WTC11 (cell line): Measurements from ENCODE around the gene CTNNA3. TPM values are rescaled to one million over a fixed set of nuclear protein-coding genes. Genes with fewer than 3 reads are reported as not detected.

ENCODE experiments used
- ATAC-seq: fragments of 200-7000 bp; cut with Tn5 transposase; 2 replicates; pipeline ENCODE4 v1.10.0; 2021; ENCODE audit warnings: mild to moderate bottlenecking, moderate library complexity
- CTCF ChIA-PET: fragments of 300-600 bp; sonication (Branson Sonifier 250); formaldehyde crosslinking; loops from one replicate; lab custom pipeline; 2021; ENCODE audit warnings: antibody characterized with exemption; lab: Charles Lee
- POLR2A ChIA-PET: fragments of 350-600 bp; sonication (Branson Sonifier 250); formaldehyde crosslinking; loops from one replicate; lab custom pipeline; 2021; ENCODE audit warnings: antibody characterized with exemption; lab: Charles Lee
- DNase-seq: peaks from one replicate; pipeline ENCODE4 v3.0.0; 2021; ENCODE audit warnings: low spot score
- H3K27ac Mint-ChIP-seq: 2 replicates; pipeline ENCODE4 v1.8.0; 2021; ENCODE audit warnings: mixed read lengths
- H3K27me3 Mint-ChIP-seq: 2 replicates; pipeline ENCODE4 v1.8.0; 2021; ENCODE audit warnings: low read depth, mild to moderate bottlenecking, moderate library complexity, mixed read lengths
- H3K36me3 Mint-ChIP-seq: 2 replicates; pipeline ENCODE4 v1.8.0; 2021; ENCODE audit warnings: mixed read lengths
- H3K4me1 Mint-ChIP-seq: 2 replicates; pipeline ENCODE4 v1.8.0; 2022; ENCODE audit warnings: mixed read lengths
- H3K4me3 Mint-ChIP-seq: 2 replicates; pipeline ENCODE4 v1.8.0; 2021; ENCODE audit warnings: mild to moderate bottlenecking, moderate library complexity, mixed read lengths
- H3K9me3 Mint-ChIP-seq: 2 replicates; pipeline ENCODE4 v1.8.0; 2021; ENCODE audit warnings: mixed read lengths
- CREM ChIP-seq: sonication (generic); formaldehyde crosslinking; IDR thresholded peaks from 2 replicates; pipeline ENCODE4 v1.8.1; 2022; ENCODE audit warnings: mild to moderate bottlenecking, missing genetic modification reagents, moderate library complexity
- FOXK1 ChIP-seq: sonication (generic); formaldehyde crosslinking; IDR thresholded peaks from 2 replicates; pipeline ENCODE4 v1.8.0; 2022; ENCODE audit warnings: mild to moderate bottlenecking, moderate library complexity, missing genetic modification reagents
- HMGA2 ChIP-seq: fragments of 250-450 bp; sonication (Bioruptor Pico); IDR thresholded peaks from 2 replicates; pipeline ENCODE4 v1.4.0; 2021; ENCODE audit warnings: mild to moderate bottlenecking, moderate library complexity
- IRF2 ChIP-seq: sonication (generic); formaldehyde crosslinking; IDR thresholded peaks from 2 replicates; pipeline ENCODE4 v1.8.0; 2022; ENCODE audit warnings: low read depth, missing genetic modification reagents, borderline replicate concordance
- JAZF1 ChIP-seq: fragments of 250-450 bp; sonication (Bioruptor Pico); IDR thresholded peaks from 2 replicates; pipeline ENCODE4 v1.9.0; 2021; ENCODE audit warnings: moderate library complexity, mild to moderate bottlenecking, inconsistent platforms
- MXD4 ChIP-seq: fragments of 250-450 bp; sonication (Bioruptor Pico); IDR thresholded peaks from 2 replicates; pipeline ENCODE4 v1.8.0; 2021; ENCODE audit warnings: mild to moderate bottlenecking, moderate library complexity, borderline replicate concordance
- NFYB ChIP-seq: sonication (generic); formaldehyde crosslinking; conservative IDR thresholded peaks from 2 replicates; pipeline ENCODE4 v1.8.0; 2022; ENCODE audit warnings: low read depth, missing genetic modification reagents
- NR1H2 ChIP-seq: sonication (generic); formaldehyde crosslinking; IDR thresholded peaks from 2 replicates; pipeline ENCODE4 v1.9.0; 2021; ENCODE audit warnings: mild to moderate bottlenecking, moderate library complexity, missing genetic modification reagents
- OVOL2 ChIP-seq: fragments of 250-450 bp; sonication (Bioruptor Pico); IDR thresholded peaks from 2 replicates; pipeline ENCODE4 v1.9.0; 2021; ENCODE audit warnings: mild to moderate bottlenecking, borderline replicate concordance
- PRDM15 ChIP-seq: sonication (generic); formaldehyde crosslinking; IDR thresholded peaks from 2 replicates; pipeline ENCODE4 v1.8.0; 2022; ENCODE audit warnings: missing genetic modification reagents
- RORB ChIP-seq: fragments of 250-450 bp; sonication (Bioruptor Pico); IDR thresholded peaks from 2 replicates; pipeline ENCODE4 v1.9.0; 2021; ENCODE audit warnings: mild to moderate bottlenecking
- SMAD3 ChIP-seq: sonication (generic); formaldehyde crosslinking; IDR thresholded peaks from 2 replicates; pipeline ENCODE4 v1.8.0; 2022; ENCODE audit warnings: missing genetic modification reagents, mild to moderate bottlenecking, borderline replicate concordance
- SP1 ChIP-seq: sonication (generic); formaldehyde crosslinking; conservative IDR thresholded peaks from 2 replicates; pipeline ENCODE4 v1.8.1; 2022; ENCODE audit warnings: missing genetic modification reagents
- ZBTB21 ChIP-seq: sonication (generic); formaldehyde crosslinking; IDR thresholded peaks from 2 replicates; pipeline ENCODE4 v1.8.1; 2023; ENCODE audit warnings: mild to moderate bottlenecking, missing genetic modification reagents, borderline replicate concordance
- ZNF423 ChIP-seq: fragments of 250-450 bp; sonication (Bioruptor Pico); IDR thresholded peaks from 2 replicates; pipeline ENCODE4 v2.1.2; 2022; ENCODE audit warnings: mild to moderate bottlenecking, moderate library complexity
- ZNF532 ChIP-seq: fragments of 250-450 bp; sonication (Bioruptor Pico); IDR thresholded peaks from 2 replicates; pipeline ENCODE4 v1.9.0; 2021; ENCODE audit warnings: mild to moderate bottlenecking, borderline replicate concordance
- ZNF671 ChIP-seq: fragments of 250-450 bp; sonication (Bioruptor Pico); IDR thresholded peaks from 2 replicates; pipeline ENCODE4 v1.8.0; 2021; ENCODE audit warnings: mild to moderate bottlenecking
- total RNA-seq: library from RNA; stranded (reverse); gene quantifications from 3 replicates; pipeline ENCODE4 v1.2.3, GENCODE V29; 2021
- TF ChIP-seq, protein P1 (sequence below): sonication (generic); formaldehyde crosslinking; IDR thresholded peaks from 2 replicates; pipeline ENCODE4 v1.8.0; 2023; ENCODE audit warnings: missing genetic modification reagents, mild to moderate bottlenecking, borderline replicate concordance
- TF ChIP-seq, protein P2 (sequence below): sonication (generic); formaldehyde crosslinking; IDR thresholded peaks from 2 replicates; pipeline ENCODE4 v1.8.1; 2023; ENCODE audit warnings: mild to moderate bottlenecking, missing genetic modification reagents
- TF ChIP-seq, protein P3 (sequence below): sonication (generic); formaldehyde crosslinking; IDR thresholded peaks from 2 replicates; pipeline ENCODE4 v1.8.1; 2023; ENCODE audit warnings: mild to moderate bottlenecking, missing genetic modification reagents, moderate library complexity

The CTNNA3 gene
- total RNA-seq, 1 experiment from 2014 or later: 6.1 TPM

DNA sequence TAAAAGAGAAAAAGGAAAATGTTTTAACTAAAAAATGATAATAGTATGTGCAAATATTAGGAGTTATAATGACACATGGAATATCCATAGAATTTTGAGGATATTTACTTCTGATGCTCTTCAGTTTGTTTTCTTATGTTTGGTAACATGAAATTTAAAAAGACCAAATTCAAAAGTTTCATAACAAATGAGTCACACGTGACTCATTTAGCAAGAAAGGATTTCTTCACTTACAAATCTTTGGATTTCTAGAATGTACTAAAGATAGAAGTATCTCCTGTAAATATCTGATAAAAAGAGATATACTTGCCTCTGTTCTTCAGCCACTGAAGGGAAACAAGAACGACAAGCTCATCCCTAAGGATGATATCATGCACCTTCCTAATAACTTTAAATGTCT lies 1544.6 kb downstream of the CTNNA3 start (continued):
- TF ChIP-seq, protein P1, sequence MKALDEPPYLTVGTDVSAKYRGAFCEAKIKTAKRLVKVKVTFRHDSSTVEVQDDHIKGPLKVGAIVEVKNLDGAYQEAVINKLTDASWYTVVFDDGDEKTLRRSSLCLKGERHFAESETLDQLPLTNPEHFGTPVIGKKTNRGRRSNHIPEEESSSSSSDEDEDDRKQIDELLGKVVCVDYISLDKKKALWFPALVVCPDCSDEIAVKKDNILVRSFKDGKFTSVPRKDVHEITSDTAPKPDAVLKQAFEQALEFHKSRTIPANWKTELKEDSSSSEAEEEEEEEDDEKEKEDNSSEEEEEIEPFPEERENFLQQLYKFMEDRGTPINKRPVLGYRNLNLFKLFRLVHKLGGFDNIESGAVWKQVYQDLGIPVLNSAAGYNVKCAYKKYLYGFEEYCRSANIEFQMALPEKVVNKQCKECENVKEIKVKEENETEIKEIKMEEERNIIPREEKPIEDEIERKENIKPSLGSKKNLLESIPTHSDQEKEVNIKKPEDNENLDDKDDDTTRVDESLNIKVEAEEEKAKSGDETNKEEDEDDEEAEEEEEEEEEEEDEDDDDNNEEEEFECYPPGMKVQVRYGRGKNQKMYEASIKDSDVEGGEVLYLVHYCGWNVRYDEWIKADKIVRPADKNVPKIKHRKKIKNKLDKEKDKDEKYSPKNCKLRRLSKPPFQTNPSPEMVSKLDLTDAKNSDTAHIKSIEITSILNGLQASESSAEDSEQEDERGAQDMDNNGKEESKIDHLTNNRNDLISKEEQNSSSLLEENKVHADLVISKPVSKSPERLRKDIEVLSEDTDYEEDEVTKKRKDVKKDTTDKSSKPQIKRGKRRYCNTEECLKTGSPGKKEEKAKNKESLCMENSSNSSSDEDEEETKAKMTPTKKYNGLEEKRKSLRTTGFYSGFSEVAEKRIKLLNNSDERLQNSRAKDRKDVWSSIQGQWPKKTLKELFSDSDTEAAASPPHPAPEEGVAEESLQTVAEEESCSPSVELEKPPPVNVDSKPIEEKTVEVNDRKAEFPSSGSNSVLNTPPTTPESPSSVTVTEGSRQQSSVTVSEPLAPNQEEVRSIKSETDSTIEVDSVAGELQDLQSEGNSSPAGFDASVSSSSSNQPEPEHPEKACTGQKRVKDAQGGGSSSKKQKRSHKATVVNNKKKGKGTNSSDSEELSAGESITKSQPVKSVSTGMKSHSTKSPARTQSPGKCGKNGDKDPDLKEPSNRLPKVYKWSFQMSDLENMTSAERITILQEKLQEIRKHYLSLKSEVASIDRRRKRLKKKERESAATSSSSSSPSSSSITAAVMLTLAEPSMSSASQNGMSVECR (CRISPR knock-in tag): no peak
- TF ChIP-seq ZNF423 (CRISPR knock-in tag) (no peak), NFYB (no peak)
- TF ChIP-seq, protein P2, sequence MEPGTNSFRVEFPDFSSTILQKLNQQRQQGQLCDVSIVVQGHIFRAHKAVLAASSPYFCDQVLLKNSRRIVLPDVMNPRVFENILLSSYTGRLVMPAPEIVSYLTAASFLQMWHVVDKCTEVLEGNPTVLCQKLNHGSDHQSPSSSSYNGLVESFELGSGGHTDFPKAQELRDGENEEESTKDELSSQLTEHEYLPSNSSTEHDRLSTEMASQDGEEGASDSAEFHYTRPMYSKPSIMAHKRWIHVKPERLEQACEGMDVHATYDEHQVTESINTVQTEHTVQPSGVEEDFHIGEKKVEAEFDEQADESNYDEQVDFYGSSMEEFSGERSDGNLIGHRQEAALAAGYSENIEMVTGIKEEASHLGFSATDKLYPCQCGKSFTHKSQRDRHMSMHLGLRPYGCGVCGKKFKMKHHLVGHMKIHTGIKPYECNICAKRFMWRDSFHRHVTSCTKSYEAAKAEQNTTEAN (CRISPR knock-in tag): no peak

- H3K4me1 Mint-ChIP-seq: no peaks in the 10 kb centered on the region
- H3K27ac Mint-ChIP-seq: no peak overlapping the region
- DNase-seq: no peak
- no peak overlapping the region for H3K4me3 Mint-ChIP-seq
- ATAC-seq: no peak
- ChIA-PET CTCF (no interaction called here), POLR2A (no interaction called here)
- H3K36me3 Mint-ChIP-seq: no peaks in the 10 kb centered on the region
- no peaks in the 10 kb centered on the region for H3K27me3 Mint-ChIP-seq
- TF ChIP-seq MXD4 (no peak), SP1 (CRISPR knock-in tag) (no peak), SMAD3 (CRISPR knock-in tag) (no peak), ZBTB21 (CRISPR knock-in tag) (no peak), RORB (CRISPR knock-in tag) (no peak), IRF2 (CRISPR knock-in tag) (no peak), ZNF671 (CRISPR knock-in tag) (no peak), PRDM15 (CRISPR knock-in tag) (no peak), OVOL2 (CRISPR knock-in tag) (no peak), ZNF423 (CRISPR knock-in tag) (no peak), FOXK1 (CRISPR knock-in tag) (no peak), NR1H2 (CRISPR knock-in tag) (no peak), CREM (no peak), JAZF1 (no peak), ZNF532 (no peak), HMGA2 (CRISPR knock-in tag) (no peak)
- TF ChIP-seq, protein P3, sequence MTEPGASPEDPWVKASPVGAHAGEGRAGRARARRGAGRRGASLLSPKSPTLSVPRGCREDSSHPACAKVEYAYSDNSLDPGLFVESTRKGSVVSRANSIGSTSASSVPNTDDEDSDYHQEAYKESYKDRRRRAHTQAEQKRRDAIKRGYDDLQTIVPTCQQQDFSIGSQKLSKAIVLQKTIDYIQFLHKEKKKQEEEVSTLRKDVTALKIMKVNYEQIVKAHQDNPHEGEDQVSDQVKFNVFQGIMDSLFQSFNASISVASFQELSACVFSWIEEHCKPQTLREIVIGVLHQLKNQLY (CRISPR knock-in tag): no peak
- peaks cover 5% of the 10 kb centered on the region; the same call in 1 of the 2 replicates for H3K9me3 Mint-ChIP-seq
Measured at GRCh38 chr10:66148312-66148711, 1547.7 kb downstream of the CTNNA3 start.
